ENCODE measurements around the gene SLC25A21. TPM values are rescaled to one million over a fixed set of nuclear protein-coding genes. Genes with fewer than 3 reads are reported as not detected.
"Not testable (repeated sequence)": the region's sequence is repeated elsewhere in the genome, so short reads cannot be mapped to it uniquely, and the experiment has no call there.

Gene SLC25A21
- total RNA-seq, 1 experiment from 2014 or later, result 7.1 TPM

DNA sequence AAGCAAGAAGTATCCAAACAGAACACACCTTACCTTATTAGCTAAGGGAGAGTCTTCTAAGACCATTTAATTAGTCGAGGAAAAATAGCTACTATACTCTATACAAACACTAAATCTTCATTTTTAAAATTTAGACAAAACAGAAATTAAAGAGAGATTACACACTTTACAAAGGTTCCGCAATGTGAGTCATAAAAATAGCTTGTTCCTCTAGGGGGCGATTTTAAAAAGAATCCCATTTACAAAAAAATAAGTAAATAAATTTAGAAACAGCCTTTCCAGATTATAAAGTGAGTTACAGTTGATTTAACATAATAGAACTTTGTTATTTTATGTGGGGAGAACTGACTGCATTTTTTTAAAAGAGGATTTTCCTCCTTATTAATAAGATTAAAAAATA, 309.1 kb downstream of the SLC25A21 start:
- no peak overlapping the region for H3K4me3 Mint-ChIP-seq
- Histone ChIP-seq H4K8ac (replicated peaks; ENCODE audit: insufficient read length, low read depth, low read length) (no peak overlapping the region), H3K27me3 (ENCODE audit: insufficient read depth, low read length) (no peaks in the 10 kb centered on the region), H2BK15ac (ENCODE audit: low read depth, low read length) (no peak overlapping the region), H3K56ac (ENCODE audit: insufficient read length, low read depth, low read length) (no peak overlapping the region), H4K5ac (ENCODE audit: insufficient read length, low read depth, low read length) (no peak overlapping the region), H4K91ac (ENCODE audit: insufficient read length, low read depth, low read length) (no peak overlapping the region), H3K9me3 (ENCODE audit: control insufficient read depth, low read depth, low read length) (no peaks in the 10 kb centered on the region), H3K18ac (ENCODE audit: insufficient read length, low read depth, low read length) (no peak overlapping the region), H2BK120ac (ENCODE audit: low read depth, low read length, poor library complexity, severe bottlenecking) (no peak overlapping the region), H3T11ph (ENCODE audit: low read length) (no peak overlapping the region), H3K27ac (ENCODE audit: insufficient read length, low read depth, low read length) (no peak overlapping the region), H3K79me2 (ENCODE audit: insufficient read depth, low read length) (no peaks in the 10 kb centered on the region), H2BK5ac (ENCODE audit: insufficient read length, low read length) (no peak overlapping the region), H2BK12ac (ENCODE audit: insufficient read length, low read depth, low read length) (no peak overlapping the region), H3K4me2 (ENCODE audit: insufficient read depth, insufficient read length, low read length) (no peak overlapping the region), H2BK20ac (ENCODE audit: low read depth, low read length, poor library complexity, severe bottlenecking) (no peak overlapping the region), H3K4me1 (ENCODE audit: insufficient read depth, low read length) (no peaks in the 10 kb centered on the region; the same call in 1 of the 2 replicates), H2AK5ac (ENCODE audit: insufficient read length, low read length) (no peak overlapping the region), H4K20me1 (ENCODE audit: control insufficient read depth, insufficient read depth, insufficient read length) (no peaks in the 10 kb centered on the region), H3K23ac (ENCODE audit: insufficient read length, low read depth, low read length) (no peak overlapping the region), H3K23me2 (ENCODE audit: insufficient read length, low read depth, low read length, poor library complexity, severe bottlenecking) (no peaks in the 10 kb centered on the region), H3K9ac (ENCODE audit: extremely low read depth, insufficient read length, low read length) (no peak overlapping the region), H3K4ac (ENCODE audit: low read depth, low read length) (no peak overlapping the region), H3K14ac (ENCODE audit: insufficient read depth, low read length) (no peak overlapping the region), H2AFZ (ENCODE audit: low read length) (no peak overlapping the region), H3K79me1 (ENCODE audit: insufficient read depth, low read depth, low read length, poor library complexity, severe bottlenecking) (no peaks in the 10 kb centered on the region)
- H3K36me3 Mint-ChIP-seq (ENCODE audit: insufficient read depth in 1 of 3, low read depth in 3 of 3), result no peaks in the 10 kb centered on the region
- H3K27me3 Mint-ChIP-seq (ENCODE audit: low read depth), result no peaks in the 10 kb centered on the region
- H3K27ac Mint-ChIP-seq, result peak overlapping the region in 1 of 3 experiments; percentile 21; a peak in 1 of 7 replicates
- WGBS (ENCODE audit: extremely low coverage, insufficient read length, low lambda C conversion rate), result no CpG with 5 or more reads among the region's 3 CpGs
- peaks cover 0 to 10% of the 10 kb centered on the region in 2 experiments; a peak in 2 of 4 replicates for H3K4me1 Mint-ChIP-seq
- no peaks in the 10 kb centered on the region for H3K9me3 Mint-ChIP-seq
- TF ChIP-seq, protein P1, sequence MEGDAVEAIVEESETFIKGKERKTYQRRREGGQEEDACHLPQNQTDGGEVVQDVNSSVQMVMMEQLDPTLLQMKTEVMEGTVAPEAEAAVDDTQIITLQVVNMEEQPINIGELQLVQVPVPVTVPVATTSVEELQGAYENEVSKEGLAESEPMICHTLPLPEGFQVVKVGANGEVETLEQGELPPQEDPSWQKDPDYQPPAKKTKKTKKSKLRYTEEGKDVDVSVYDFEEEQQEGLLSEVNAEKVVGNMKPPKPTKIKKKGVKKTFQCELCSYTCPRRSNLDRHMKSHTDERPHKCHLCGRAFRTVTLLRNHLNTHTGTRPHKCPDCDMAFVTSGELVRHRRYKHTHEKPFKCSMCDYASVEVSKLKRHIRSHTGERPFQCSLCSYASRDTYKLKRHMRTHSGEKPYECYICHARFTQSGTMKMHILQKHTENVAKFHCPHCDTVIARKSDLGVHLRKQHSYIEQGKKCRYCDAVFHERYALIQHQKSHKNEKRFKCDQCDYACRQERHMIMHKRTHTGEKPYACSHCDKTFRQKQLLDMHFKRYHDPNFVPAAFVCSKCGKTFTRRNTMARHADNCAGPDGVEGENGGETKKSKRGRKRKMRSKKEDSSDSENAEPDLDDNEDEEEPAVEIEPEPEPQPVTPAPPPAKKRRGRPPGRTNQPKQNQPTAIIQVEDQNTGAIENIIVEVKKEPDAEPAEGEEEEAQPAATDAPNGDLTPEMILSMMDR (conservative IDR thresholded peaks at IDR 0.05), result peak; percentile 51
- no peak for DNase-seq

DNA sequence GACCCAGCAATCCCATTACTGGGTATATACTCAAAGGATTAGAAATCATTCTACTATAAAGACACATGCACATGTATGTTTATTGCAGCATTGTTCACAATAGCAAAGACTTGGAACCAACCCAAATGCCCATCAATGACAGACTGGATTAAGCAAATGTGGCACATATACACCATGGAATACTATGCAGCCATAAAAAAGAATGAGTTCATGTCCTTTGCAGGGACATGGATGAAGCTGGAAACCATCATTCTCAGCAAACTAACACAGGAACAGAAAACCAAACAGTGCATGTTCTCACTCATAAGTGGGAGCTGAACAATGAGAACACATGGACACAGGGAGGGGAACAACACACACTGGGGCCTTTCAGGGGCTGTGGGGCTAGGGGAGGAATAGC, 310.2 kb downstream of the SLC25A21 start:
- not testable (repeated sequence) for H3K79me1 ChIP-seq (ENCODE audit: insufficient read depth, low read depth, low read length, poor library complexity, severe bottlenecking); H3K9me3 ChIP-seq (ENCODE audit: control insufficient read depth, low read depth, low read length); H2BK5ac ChIP-seq (ENCODE audit: insufficient read length, low read length); H3K27me3 ChIP-seq (ENCODE audit: insufficient read depth, low read length); H3K36me3 Mint-ChIP-seq (ENCODE audit: insufficient read depth in 1 of 3, low read depth in 3 of 3); H2AK5ac ChIP-seq (ENCODE audit: insufficient read length, low read length); H3K18ac ChIP-seq (ENCODE audit: insufficient read length, low read depth, low read length); H3K23me2 ChIP-seq (ENCODE audit: insufficient read length, low read depth, low read length, poor library complexity, severe bottlenecking); H3K27ac ChIP-seq (ENCODE audit: insufficient read length, low read depth, low read length); H3K27me3 Mint-ChIP-seq (ENCODE audit: low read depth); H3K4ac ChIP-seq (ENCODE audit: low read depth, low read length); H2BK20ac ChIP-seq (ENCODE audit: low read depth, low read length, poor library complexity, severe bottlenecking); H3K56ac ChIP-seq (ENCODE audit: insufficient read length, low read depth, low read length); H4K8ac ChIP-seq (replicated peaks; ENCODE audit: insufficient read length, low read depth, low read length); H2AFZ ChIP-seq (ENCODE audit: low read length); H4K91ac ChIP-seq (ENCODE audit: insufficient read length, low read depth, low read length); H3K9ac ChIP-seq (ENCODE audit: extremely low read depth, insufficient read length, low read length); H2BK15ac ChIP-seq (ENCODE audit: low read depth, low read length); H3K14ac ChIP-seq (ENCODE audit: insufficient read depth, low read length); H3K4me1 ChIP-seq (ENCODE audit: insufficient read depth, low read length); H3K27ac Mint-ChIP-seq; H3K23ac ChIP-seq (ENCODE audit: insufficient read length, low read depth, low read length); H3T11ph ChIP-seq (ENCODE audit: low read length); H3K9me3 Mint-ChIP-seq; H4K20me1 ChIP-seq (ENCODE audit: control insufficient read depth, insufficient read depth, insufficient read length); DNase-seq; H2BK12ac ChIP-seq (ENCODE audit: insufficient read length, low read depth, low read length); H3K4me3 Mint-ChIP-seq; H2BK120ac ChIP-seq (ENCODE audit: low read depth, low read length, poor library complexity, severe bottlenecking); H3K4me2 ChIP-seq (ENCODE audit: insufficient read depth, insufficient read length, low read length); H4K5ac ChIP-seq (ENCODE audit: insufficient read length, low read depth, low read length); H3K79me2 ChIP-seq (ENCODE audit: insufficient read depth, low read length)
- peaks cover 6 to 20% of the 10 kb centered on the region in 2 experiments for H3K4me1 Mint-ChIP-seq

All from H9 (cell line).